Activated CD4-positive, alpha-beta memory T cell treated with anti-CD3 and anti-CD28 coated beads for 36 hours (primary cell): ENCODE data around the gene MYDGF. TPM values are rescaled to one million over a fixed set of nuclear protein-coding genes. Genes with fewer than 3 reads are reported as not detected.

Source experiments
- total RNA-seq, 2 experiments: library from RNA; stranded (reverse); gene quantifications; one replicate each; pipeline ENCODE4 v1.2.3, GENCODE V29; 2021

Gene MYDGF
- total RNA-seq, 2 experiments from 2014 or later: 72.9 to 74.7 TPM

Other genes starting within 250 kb of the MYDGF start
- 10 to 100 TPM; 36.2 to 37.1 TPM for gene UBXN6, start 212.5 kb downstream of the MYDGF start, total RNA-seq
- gene HDGFL2, start 198.0 kb downstream of the MYDGF start, total RNA-seq: 10 to 100 TPM; 46.0 to 47.7 TPM
- under 1 TPM in 1 of 2 experiments, not detected in 1; 0.02 TPM for gene PLIN4, start 151.9 kb downstream of the MYDGF start, total RNA-seq
- under 1 TPM; 0.17 to 0.31 TPM for gene PLIN5, start 135.1 kb downstream of the MYDGF start, total RNA-seq
- gene LRG1, start 130.3 kb downstream of the MYDGF start, total RNA-seq: under 1 TPM; 0.88 to 0.92 TPM
- under 1 TPM in 1 of 2 experiments, not detected in 1; 0.19 TPM for gene SEMA6B, start 110.7 kb downstream of the MYDGF start, total RNA-seq
- gene TNFAIP8L1, start 30.8 kb downstream of the MYDGF start, total RNA-seq: 10 to 100 TPM; 17.2 to 17.4 TPM
- 10 to 100 TPM; 54.8 to 57.5 TPM for gene DPP9, start 53.5 kb upstream of the MYDGF start, total RNA-seq
- gene FEM1A, start 121.4 kb upstream of the MYDGF start, total RNA-seq: 1 to 10 TPM; 9.2 to 9.3 TPM
- gene TICAM1, start 161.4 kb upstream of the MYDGF start, total RNA-seq: 10 to 100 TPM; 24.0 to 25.4 TPM
- gene PLIN3, start 197.3 kb upstream of the MYDGF start, total RNA-seq: 10 to 100 TPM; 36.6 to 37.7 TPM
- under 1 TPM in 1 of 2 experiments, not detected in 1; 0.12 TPM for gene ARRDC5, start 232.6 kb upstream of the MYDGF start, total RNA-seq
- 100 to 1,000 TPM; 118 to 119 TPM for gene UHRF1, start 239.2 kb upstream of the MYDGF start, total RNA-seq